Natural killer cell (primary cell): Measurements from ENCODE around the gene SLC19A2. TPM values are rescaled to one million over a fixed set of nuclear protein-coding genes. Genes with fewer than 3 reads are reported as not detected.

Source experiments
- ATAC-seq, 3 donors: fragments of 150-1000 bp in 2 of 3; fragments of 200-7000 bp in 1 of 3; cut with Tn5 transposase; 1 replicate in 1 of 3; 2 replicates in 2 of 3; pipeline ENCODE4 v1.10.0; 2021; ENCODE audit warnings: mild to moderate bottlenecking in 2 of 3, moderate library complexity in 2 of 3
- DNase-seq, 2 donors: peaks; one replicate each; pipeline versions ENCODE4 v3.0.0 to v3.0.0-alpha.2; 2013 to 2021; ENCODE audit warnings: mixed read lengths in 1 of 2
- H3K27ac ChIP-seq: one replicate; pipeline ENCODE4 v1.5.1; 2013; ENCODE audit warnings: mild to moderate bottlenecking, low read length
- H3K27me3 ChIP-seq: one replicate; pipeline ENCODE4 v1.6.1; 2013; ENCODE audit warnings: low read length; ENCODE audit not compliant: control insufficient read depth, insufficient read depth
- H3K36me3 ChIP-seq: one replicate; pipeline ENCODE4 v1.6.1; 2013; ENCODE audit warnings: low read length; ENCODE audit not compliant: control insufficient read depth, insufficient read depth
- H3K4me1 ChIP-seq: one replicate; pipeline ENCODE4 v1.6.1; 2013; ENCODE audit warnings: low read length; ENCODE audit not compliant: control insufficient read depth, insufficient read depth
- H3K4me3 ChIP-seq: one replicate; pipeline ENCODE4 v1.5.1; 2013; ENCODE audit warnings: low read length
- H3K9me3 ChIP-seq: one replicate; pipeline ENCODE4 v1.6.1; 2013; ENCODE audit warnings: low read length; ENCODE audit not compliant: control insufficient read depth, insufficient read depth
- H3K27ac Mint-ChIP-seq, 2 donors: one replicate each; pipeline ENCODE4 v1.8.0; 2022; ENCODE audit warnings: mild to moderate bottlenecking in 2 of 2, mixed read lengths in 2 of 2, moderate library complexity in 1 of 2
- H3K27me3 Mint-ChIP-seq, 2 donors: one replicate each; pipeline ENCODE4 v1.8.0; 2022; ENCODE audit warnings: low read depth in 2 of 2, mixed read lengths in 2 of 2
- H3K36me3 Mint-ChIP-seq: one replicate; pipeline ENCODE4 v1.8.0; 2022; ENCODE audit warnings: mixed read lengths
- H3K4me1 Mint-ChIP-seq, 2 donors: one replicate each; pipeline ENCODE4 v1.8.0; 2022; ENCODE audit warnings: mixed read lengths in 2 of 2
- H3K4me3 Mint-ChIP-seq: one replicate; pipeline ENCODE4 v1.8.0; 2022; ENCODE audit warnings: mild to moderate bottlenecking, moderate library complexity, mixed read lengths
- H3K9me3 Mint-ChIP-seq, 2 donors: one replicate each; pipeline ENCODE4 v1.8.0; 2022; ENCODE audit warnings: mixed read lengths in 2 of 2
- WGBS: methylation state at CpG from one replicate; pipeline ENCODE4 v1.1.7; 2013; ENCODE audit warnings: missing lambda C conversion rate; ENCODE audit not compliant: insufficient coverage; 5-methylcytosine and 5-hydroxymethylcytosine counted together
- intact Hi-C: fragments of 100-400 bp; cut with micrococcal nuclease; formaldehyde crosslinking; loops from one replicate; pipeline ENCODE4 v1.14.2; 2022
- total RNA-seq, 4 donors: library from RNA; stranded (reverse); fragments of 120-200 nt in 1 of 4; gene quantifications; one replicate each; pipeline versions ENCODE4 v1.2.3 to v1.2.4, GENCODE V29; 2013 to 2022
- TF ChIP-seq, protein P1 (sequence below): fragments of 200-600 bp; IDR thresholded peaks from one replicate; pipeline ENCODE4 v1.8.0; 2022; ENCODE audit warnings: antibody characterized with exemption

SLC19A2 gene
- total RNA-seq, 3 donors from 2014 or later (not counting 1 experiment from before 2014, with no cell fraction given): 5.0 to 6.3 (median 5.3) TPM

DNA sequence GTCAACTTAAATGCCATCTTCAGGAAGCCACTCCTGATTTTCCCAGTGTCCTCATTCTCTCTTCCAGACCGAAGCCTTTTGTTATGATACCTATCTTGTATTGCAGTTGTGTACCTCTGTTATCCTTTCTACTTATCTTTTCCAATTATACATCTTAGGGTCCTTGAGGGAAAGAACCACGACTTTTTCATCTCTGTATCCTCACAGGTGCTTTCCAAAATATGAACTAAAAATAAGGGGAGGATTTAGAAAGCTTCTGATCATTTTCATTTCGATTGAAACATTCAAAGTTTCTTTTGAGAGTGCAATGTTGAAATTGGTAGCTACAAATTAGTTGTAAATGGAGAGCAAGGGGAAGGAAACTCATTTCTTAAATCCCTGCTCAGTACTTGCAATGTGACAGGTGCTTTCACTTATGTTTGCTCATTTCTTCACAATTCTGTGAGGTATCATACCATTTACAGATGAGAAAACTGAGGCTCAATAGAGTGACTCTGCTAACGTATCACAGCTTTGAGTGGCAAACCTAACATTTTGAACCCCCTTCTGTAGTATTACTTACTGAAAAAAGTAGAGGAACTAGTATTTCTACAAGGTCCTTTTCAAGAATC lies 24.2 kb downstream of the SLC19A2 start:
- H3K27me3 ChIP-seq: peaks cover 2% of the 10 kb centered on the region
- H3K4me3 ChIP-seq: no peak overlapping the region
- ATAC-seq (no peak), DNase-seq (no peak)
- WGBS: 84% methylated on average over 2 of the region's 4 CpGs
- H3K9me3 ChIP-seq: no peaks in the 10 kb centered on the region
- intact Hi-C loops: no loop called here
- peaks cover 8% of the 10 kb centered on the region for H3K4me1 ChIP-seq
- H3K27ac ChIP-seq: no peak overlapping the region
- Mint-ChIP-seq H3K27me3 (peaks cover 4 to 7% of the 10 kb centered on the region in 2 donors), H3K36me3 (peaks cover 10% of the 10 kb centered on the region), H3K4me1 (peaks cover 7 to 20% of the 10 kb centered on the region in 2 donors), H3K27ac (no peak overlapping the region), H3K4me3 (peak overlapping the region; percentile 54), H3K9me3 (peaks cover 4 to 7% of the 10 kb centered on the region in 2 donors)
- no peaks in the 10 kb centered on the region for H3K36me3 ChIP-seq
- TF ChIP-seq, protein P1, sequence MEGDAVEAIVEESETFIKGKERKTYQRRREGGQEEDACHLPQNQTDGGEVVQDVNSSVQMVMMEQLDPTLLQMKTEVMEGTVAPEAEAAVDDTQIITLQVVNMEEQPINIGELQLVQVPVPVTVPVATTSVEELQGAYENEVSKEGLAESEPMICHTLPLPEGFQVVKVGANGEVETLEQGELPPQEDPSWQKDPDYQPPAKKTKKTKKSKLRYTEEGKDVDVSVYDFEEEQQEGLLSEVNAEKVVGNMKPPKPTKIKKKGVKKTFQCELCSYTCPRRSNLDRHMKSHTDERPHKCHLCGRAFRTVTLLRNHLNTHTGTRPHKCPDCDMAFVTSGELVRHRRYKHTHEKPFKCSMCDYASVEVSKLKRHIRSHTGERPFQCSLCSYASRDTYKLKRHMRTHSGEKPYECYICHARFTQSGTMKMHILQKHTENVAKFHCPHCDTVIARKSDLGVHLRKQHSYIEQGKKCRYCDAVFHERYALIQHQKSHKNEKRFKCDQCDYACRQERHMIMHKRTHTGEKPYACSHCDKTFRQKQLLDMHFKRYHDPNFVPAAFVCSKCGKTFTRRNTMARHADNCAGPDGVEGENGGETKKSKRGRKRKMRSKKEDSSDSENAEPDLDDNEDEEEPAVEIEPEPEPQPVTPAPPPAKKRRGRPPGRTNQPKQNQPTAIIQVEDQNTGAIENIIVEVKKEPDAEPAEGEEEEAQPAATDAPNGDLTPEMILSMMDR: no peak

DNA sequence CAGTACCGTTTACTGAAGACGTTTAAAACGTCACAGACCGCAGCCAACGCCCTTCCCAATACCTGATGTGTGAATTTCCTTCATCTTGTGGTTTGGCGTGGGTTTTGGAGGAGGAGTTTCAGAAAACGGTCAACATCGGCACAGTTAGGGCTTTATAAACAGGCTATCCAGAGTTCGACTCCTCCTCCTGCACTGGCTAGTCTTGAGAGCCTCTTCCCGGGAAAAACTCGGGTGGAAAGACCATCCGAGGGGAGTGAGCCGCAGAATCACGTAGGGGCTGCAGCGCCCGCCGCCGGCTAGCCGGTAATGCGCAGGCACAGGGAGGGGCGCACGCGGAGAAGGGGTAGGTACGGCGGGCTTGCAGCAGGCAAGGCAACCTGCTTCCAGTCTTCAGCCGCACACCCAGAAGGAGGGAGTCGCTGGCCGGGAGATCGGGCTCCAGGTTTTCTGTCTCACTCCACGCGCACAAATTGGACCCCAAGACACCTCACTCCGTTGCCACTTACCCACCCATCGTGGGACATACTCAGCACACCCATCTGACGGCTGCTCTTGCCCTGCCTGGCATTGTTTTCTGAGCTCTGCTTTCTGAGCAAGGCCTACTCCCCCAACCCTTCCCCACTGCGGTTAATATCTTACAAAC lies 25.4 kb downstream of the SLC19A2 start:
- H3K36me3 Mint-ChIP-seq: peaks cover 10% of the 10 kb centered on the region
- peaks cover 2% of the 10 kb centered on the region for H3K27me3 ChIP-seq
- peak; percentile 18 to 45 for DNase-seq
- no peaks in the 10 kb centered on the region for H3K36me3 ChIP-seq
- 19% methylated on average over 35 of the region's 35 CpGs for WGBS
- peak; percentile 38 to 75 (median 53) for ATAC-seq
- peak overlapping the region; percentile 50 for H3K4me3 ChIP-seq
- TF ChIP-seq, protein P1: no peak
- peaks cover 8% of the 10 kb centered on the region for H3K4me1 ChIP-seq
- H3K9me3 Mint-ChIP-seq: peaks cover 4 to 7% of the 10 kb centered on the region in 2 donors
- peaks cover 11 to 20% of the 10 kb centered on the region in 2 donors for H3K4me1 Mint-ChIP-seq
- no peak overlapping the region for H3K27ac ChIP-seq
- peak overlapping the region; percentile 86 for H3K4me3 Mint-ChIP-seq
- no peaks in the 10 kb centered on the region for H3K9me3 ChIP-seq
- peak overlapping the region in 1 of 2 donors; percentile 58 for H3K27ac Mint-ChIP-seq
- H3K27me3 Mint-ChIP-seq: peaks cover 6 to 7% of the 10 kb centered on the region in 2 donors
- intact Hi-C loops: no loop called here

- H3K9me3 Mint-ChIP-seq: peaks cover 4 to 7% of the 10 kb centered on the region in 2 donors
- TF ChIP-seq, protein P1: no peak
- peaks cover 10% of the 10 kb centered on the region for H3K36me3 Mint-ChIP-seq
- H3K27ac ChIP-seq: no peak overlapping the region
- H3K4me3 Mint-ChIP-seq: no peak overlapping the region
- no peak overlapping the region for H3K4me3 ChIP-seq
- no CpG with 5 or more reads among the region's 1 CpG for WGBS
- H3K36me3 ChIP-seq: no peaks in the 10 kb centered on the region
- H3K27ac Mint-ChIP-seq: no peak overlapping the region
- peaks cover 6 to 15% of the 10 kb centered on the region in 2 donors for H3K27me3 Mint-ChIP-seq
- peaks cover 2% of the 10 kb centered on the region for H3K27me3 ChIP-seq
- peaks cover 11 to 20% of the 10 kb centered on the region in 2 donors for H3K4me1 Mint-ChIP-seq
- DNase-seq (no peak), ATAC-seq (no peak)
- H3K4me1 ChIP-seq: peaks cover 8% of the 10 kb centered on the region
- intact Hi-C loops: no loop called here
- H3K9me3 ChIP-seq: no peaks in the 10 kb centered on the region
These were observed 28.3 kb downstream of the SLC19A2 start for GRCh38 chr1:169457443-169457842.
